HL-60 (cell line): Measurements from ENCODE around the gene OR6B3.

Source experiments
- DNase-seq, 2 experiments: peaks; one replicate each; pipeline ENCODE4 v3.0.0-alpha.2; 2010 to 2020; ENCODE audit warnings: low read depth in 1 of 2, low spot score in 1 of 2
- H3K27ac ChIP-seq: fragments of 250-450 bp; sonication (Bioruptor Pico); replicated peaks from 2 replicates; pipeline ENCODE4 v1.5.1; 2020; ENCODE audit warnings: mild to moderate bottlenecking, moderate library complexity
- H3K27me3 ChIP-seq: fragments of 250-450 bp; sonication (Bioruptor Pico); 2 replicates; pipeline ENCODE4 v1.5.1; 2021; ENCODE audit warnings: mild to moderate bottlenecking, moderate library complexity; ENCODE audit not compliant: insufficient read depth, poor library complexity, severe bottlenecking
- H3K4me3 ChIP-seq: replicated peaks from 2 replicates; pipeline ENCODE4 v1.5.1; 2011; ENCODE audit warnings: mild to moderate bottlenecking, control low read depth, low read length; ENCODE audit not compliant: insufficient read depth
- GABPA ChIP-seq: IDR thresholded peaks from 2 replicates; pipeline ENCODE4 v1.6.1; 2012; ENCODE audit warnings: low read depth
- POLR2AphosphoS5 ChIP-seq: IDR thresholded peaks from 2 replicates; pipeline ENCODE4 v1.6.1; 2012; ENCODE audit warnings: low read depth
- SPI1 ChIP-seq: IDR thresholded peaks from 2 replicates; pipeline ENCODE4 v1.6.1; 2012; ENCODE audit warnings: low read depth, mild to moderate bottlenecking, borderline replicate concordance
- TF ChIP-seq, protein P1 (sequence below): IDR thresholded peaks from 2 replicates; pipeline ENCODE4 v1.6.1; 2012; ENCODE audit warnings: low read depth; ENCODE audit not compliant: insufficient replicate concordance
- TF ChIP-seq, protein P2 (sequence below): IDR thresholded peaks from one replicate; pipeline ENCODE4 v1.5.1; 2011; ENCODE audit warnings: low read length, control low read depth, inconsistent platforms; ENCODE audit not compliant: insufficient read depth

OR6B3 gene

DNA sequence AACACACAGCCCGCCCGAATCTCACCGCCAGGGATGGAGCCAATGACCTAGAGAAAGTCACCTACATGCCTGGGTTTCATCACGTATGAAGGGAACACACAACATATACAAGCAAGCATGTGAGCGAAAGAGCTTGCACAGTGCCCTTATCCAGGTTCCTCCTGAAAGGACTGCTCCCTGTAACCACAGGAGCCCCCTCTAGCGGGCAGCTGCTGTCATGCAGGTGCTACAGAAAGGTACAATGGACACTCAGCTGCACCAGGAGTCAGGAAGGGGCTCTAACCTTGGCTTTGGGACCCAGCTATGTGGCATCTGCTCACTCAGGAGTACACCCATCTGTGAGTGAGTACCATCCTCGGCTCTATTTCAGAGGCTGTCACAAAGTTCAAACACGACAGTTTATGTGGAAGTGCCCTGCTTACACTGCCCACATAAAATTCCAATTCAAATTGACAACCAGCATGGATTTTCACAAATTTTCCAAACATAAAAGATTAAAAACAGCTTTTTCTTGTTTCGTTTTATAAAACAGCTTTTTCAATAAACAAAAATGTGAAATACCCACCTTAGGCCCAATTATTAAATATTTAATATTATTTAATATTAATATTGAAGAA, 31.7 kb downstream of the OR6B3 start:
- no peak overlapping the region for H3K4me3 ChIP-seq
- TF ChIP-seq, protein P1, sequence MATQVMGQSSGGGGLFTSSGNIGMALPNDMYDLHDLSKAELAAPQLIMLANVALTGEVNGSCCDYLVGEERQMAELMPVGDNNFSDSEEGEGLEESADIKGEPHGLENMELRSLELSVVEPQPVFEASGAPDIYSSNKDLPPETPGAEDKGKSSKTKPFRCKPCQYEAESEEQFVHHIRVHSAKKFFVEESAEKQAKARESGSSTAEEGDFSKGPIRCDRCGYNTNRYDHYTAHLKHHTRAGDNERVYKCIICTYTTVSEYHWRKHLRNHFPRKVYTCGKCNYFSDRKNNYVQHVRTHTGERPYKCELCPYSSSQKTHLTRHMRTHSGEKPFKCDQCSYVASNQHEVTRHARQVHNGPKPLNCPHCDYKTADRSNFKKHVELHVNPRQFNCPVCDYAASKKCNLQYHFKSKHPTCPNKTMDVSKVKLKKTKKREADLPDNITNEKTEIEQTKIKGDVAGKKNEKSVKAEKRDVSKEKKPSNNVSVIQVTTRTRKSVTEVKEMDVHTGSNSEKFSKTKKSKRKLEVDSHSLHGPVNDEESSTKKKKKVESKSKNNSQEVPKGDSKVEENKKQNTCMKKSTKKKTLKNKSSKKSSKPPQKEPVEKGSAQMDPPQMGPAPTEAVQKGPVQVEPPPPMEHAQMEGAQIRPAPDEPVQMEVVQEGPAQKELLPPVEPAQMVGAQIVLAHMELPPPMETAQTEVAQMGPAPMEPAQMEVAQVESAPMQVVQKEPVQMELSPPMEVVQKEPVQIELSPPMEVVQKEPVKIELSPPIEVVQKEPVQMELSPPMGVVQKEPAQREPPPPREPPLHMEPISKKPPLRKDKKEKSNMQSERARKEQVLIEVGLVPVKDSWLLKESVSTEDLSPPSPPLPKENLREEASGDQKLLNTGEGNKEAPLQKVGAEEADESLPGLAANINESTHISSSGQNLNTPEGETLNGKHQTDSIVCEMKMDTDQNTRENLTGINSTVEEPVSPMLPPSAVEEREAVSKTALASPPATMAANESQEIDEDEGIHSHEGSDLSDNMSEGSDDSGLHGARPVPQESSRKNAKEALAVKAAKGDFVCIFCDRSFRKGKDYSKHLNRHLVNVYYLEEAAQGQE, result no peak
- TF ChIP-seq, protein P2, sequence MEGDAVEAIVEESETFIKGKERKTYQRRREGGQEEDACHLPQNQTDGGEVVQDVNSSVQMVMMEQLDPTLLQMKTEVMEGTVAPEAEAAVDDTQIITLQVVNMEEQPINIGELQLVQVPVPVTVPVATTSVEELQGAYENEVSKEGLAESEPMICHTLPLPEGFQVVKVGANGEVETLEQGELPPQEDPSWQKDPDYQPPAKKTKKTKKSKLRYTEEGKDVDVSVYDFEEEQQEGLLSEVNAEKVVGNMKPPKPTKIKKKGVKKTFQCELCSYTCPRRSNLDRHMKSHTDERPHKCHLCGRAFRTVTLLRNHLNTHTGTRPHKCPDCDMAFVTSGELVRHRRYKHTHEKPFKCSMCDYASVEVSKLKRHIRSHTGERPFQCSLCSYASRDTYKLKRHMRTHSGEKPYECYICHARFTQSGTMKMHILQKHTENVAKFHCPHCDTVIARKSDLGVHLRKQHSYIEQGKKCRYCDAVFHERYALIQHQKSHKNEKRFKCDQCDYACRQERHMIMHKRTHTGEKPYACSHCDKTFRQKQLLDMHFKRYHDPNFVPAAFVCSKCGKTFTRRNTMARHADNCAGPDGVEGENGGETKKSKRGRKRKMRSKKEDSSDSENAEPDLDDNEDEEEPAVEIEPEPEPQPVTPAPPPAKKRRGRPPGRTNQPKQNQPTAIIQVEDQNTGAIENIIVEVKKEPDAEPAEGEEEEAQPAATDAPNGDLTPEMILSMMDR, result peak; percentile 96
- H3K27ac ChIP-seq, result no peak overlapping the region
- H3K27me3 ChIP-seq, result no peaks in the 10 kb centered on the region
- DNase-seq, result peak; percentile 46 to 79

DNA sequence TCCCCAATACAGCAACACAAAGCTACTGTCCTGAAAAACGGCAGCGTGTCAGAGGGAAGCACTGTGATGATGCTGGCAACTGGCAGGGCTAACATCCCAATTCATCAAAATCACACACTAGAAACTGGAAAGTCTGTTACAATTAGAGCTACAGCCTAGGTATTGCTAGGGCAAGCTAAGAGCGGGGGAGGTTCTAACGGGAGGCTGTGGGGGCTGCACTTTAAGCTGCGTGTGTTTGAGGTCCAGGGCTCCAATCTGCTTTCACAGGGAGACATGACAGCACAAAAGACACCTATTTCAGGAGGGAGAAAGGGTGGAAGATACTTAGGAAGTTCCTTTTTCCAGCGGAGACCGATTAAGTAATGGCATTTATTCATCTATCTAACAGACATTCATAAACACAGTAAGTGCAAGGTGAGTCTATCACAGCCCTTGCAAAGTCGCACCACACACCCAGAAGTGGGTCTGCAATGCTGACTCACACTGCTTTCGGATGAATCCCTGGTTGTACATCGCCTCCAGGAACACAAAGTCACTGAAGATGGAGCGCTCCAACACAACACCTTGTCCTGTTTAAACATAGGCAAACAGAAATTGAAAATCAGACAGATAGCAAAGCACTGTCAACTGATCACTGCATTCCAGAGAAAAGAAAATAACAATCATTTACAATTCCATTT, 35.1 kb downstream of the OR6B3 start:
- no peak for DNase-seq
- Histone ChIP-seq H3K27ac (no peak overlapping the region), H3K27me3 (no peaks in the 10 kb centered on the region), H3K4me3 (no peak overlapping the region)
- TF ChIP-seq, protein P2, result no peak
- TF ChIP-seq SPI1 (no peak), GABPA (no peak), POLR2AphosphoS5 (no peak)
- TF ChIP-seq, protein P1, result no peak

DNA sequence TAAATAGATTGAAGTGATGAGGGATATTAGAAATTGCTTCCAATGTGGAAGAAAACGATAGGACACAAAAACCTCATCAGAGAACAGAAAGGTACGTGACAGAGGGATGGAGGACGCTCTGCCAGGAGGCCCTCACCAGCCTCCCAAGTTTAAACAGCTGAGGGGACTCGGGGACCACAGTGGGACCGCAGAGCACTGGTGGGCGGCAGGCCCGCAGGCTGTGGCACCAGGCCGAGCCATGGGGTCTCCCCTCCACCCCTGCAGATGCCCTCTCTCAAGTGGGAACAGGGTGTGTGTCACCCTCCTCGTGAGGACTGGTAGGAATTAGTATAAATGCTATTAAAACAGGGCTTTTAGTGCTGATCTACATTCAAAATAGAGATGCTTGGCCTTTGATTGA, 39.0 kb downstream of the OR6B3 start:
- DNase-seq, result no peak
- H3K27ac ChIP-seq, result no peak overlapping the region
- no peak overlapping the region for H3K4me3 ChIP-seq
- H3K27me3 ChIP-seq, result no peaks in the 10 kb centered on the region
- TF ChIP-seq, protein P1, result no peak
- no peak for TF ChIP-seq POLR2AphosphoS5
- TF ChIP-seq SPI1, result no peak
- TF ChIP-seq GABPA, result no peak
- TF ChIP-seq, protein P2, result no peak
